A673 (cell line): ENCODE data around the gene PARVB. TPM values are rescaled to one million over a fixed set of nuclear protein-coding genes. Genes with fewer than 3 reads are reported as not detected.

Experiments
- BruUV-seq: library from RNA; stranded (reverse); fragments of 400-500 nt; replicated peaks from 2 replicates; lab custom pipeline; 2021; lab: Mats Ljungman, UMichigan
- CTCF ChIA-PET: fragments of 300-600 bp; sonication (Branson Sonifier 250); formaldehyde crosslinking; loops from one replicate; lab custom pipeline; 2022; ENCODE audit warnings: antibody characterized with exemption; lab: Charles Lee
- POLR2A ChIA-PET: fragments of 300-600 bp; sonication (Branson Sonifier 250); formaldehyde crosslinking; loops from one replicate; lab custom pipeline; 2022; ENCODE audit warnings: antibody characterized with exemption; ENCODE audit not compliant: low non-redundant PET; lab: Charles Lee
- DNase-seq: peaks from one replicate; pipeline ENCODE4 v3.0.0-alpha.2; 2015; ENCODE audit warnings: low spot score
- H3K27ac ChIP-seq: fragments of 200-600 bp; sonication (generic); 2 replicates; pipeline ENCODE4 v1.5.1; 2016; ENCODE audit warnings: mixed run types, low read depth, mild to moderate bottlenecking, mixed read lengths, antibody characterized with exemption, low read length; ENCODE audit not compliant: poor library complexity, severe bottlenecking
- H3K27me3 ChIP-seq: fragments of 200-600 bp; sonication (generic); replicated peaks from 2 replicates; pipeline ENCODE4 v1.6.1; 2017; ENCODE audit warnings: mixed run types, low read depth, mild to moderate bottlenecking, mixed read lengths, antibody characterized with exemption, low read length; ENCODE audit not compliant: insufficient read depth, poor library complexity
- H3K36me3 ChIP-seq: fragments of 200-600 bp; sonication (generic); 2 replicates; pipeline ENCODE4 v1.6.1; 2016; ENCODE audit warnings: mixed run types, mild to moderate bottlenecking, mixed read lengths, antibody characterized with exemption, low read length; ENCODE audit not compliant: insufficient read depth, poor library complexity, severe bottlenecking
- H3K4me1 ChIP-seq: fragments of 200-600 bp; sonication (generic); 2 replicates; pipeline ENCODE4 v1.6.1; 2017; ENCODE audit warnings: mixed run types, mild to moderate bottlenecking, mixed read lengths, antibody characterized with exemption, low read length; ENCODE audit not compliant: insufficient read depth, poor library complexity, severe bottlenecking
- H3K4me3 ChIP-seq: fragments of 200-600 bp; sonication (generic); 2 replicates; pipeline ENCODE4 v1.5.1; 2016; ENCODE audit warnings: low read depth, mixed run types, mild to moderate bottlenecking, mixed read lengths, low read length; ENCODE audit not compliant: poor library complexity, severe bottlenecking
- H3K9me3 ChIP-seq: fragments of 200-600 bp; sonication (generic); 2 replicates; pipeline ENCODE4 v1.6.1; 2016; ENCODE audit warnings: mixed run types, low read depth, mild to moderate bottlenecking, mixed read lengths, antibody characterized with exemption, low read length; ENCODE audit not compliant: poor library complexity, severe bottlenecking
- EZH2 ChIP-seq: fragments of 200-600 bp; sonication (generic); IDR thresholded peaks from 2 replicates; pipeline ENCODE4 v1.6.1; 2017; ENCODE audit warnings: borderline replicate concordance, low read depth, mild to moderate bottlenecking, mixed read lengths, antibody characterized with exemption, low read length; ENCODE audit not compliant: poor library complexity, severe bottlenecking
- intact Hi-C: fragments of 100-400 bp; cut with micrococcal nuclease; formaldehyde crosslinking; loops from one replicate; pipeline ENCODE4 v1.10.0; 2022; ENCODE audit not compliant: unreplicated experiment
- total RNA-seq: library from RNA; stranded (reverse); gene quantifications from 2 replicates; pipeline ENCODE4 v1.2.3, GENCODE V29; 2021
- TF ChIP-seq, protein P1 (sequence below): fragments of 300-800, 200-600 bp; sonication (generic); conservative IDR thresholded peaks from 2 replicates; pipeline ENCODE4 v1.5.1; 2017; ENCODE audit warnings: low read depth, mild to moderate bottlenecking, antibody characterized with exemption, low read length, moderate library complexity, mixed read lengths

The PARVB gene
- total RNA-seq, 1 experiment from 2014 or later = 18.3 TPM

GRCh38 chr22:44130076-44130711, 106.1 kb downstream of the PARVB start:
- Histone ChIP-seq H3K9me3 (peaks cover 13% of the 10 kb centered on the region), H3K27ac (no peak overlapping the region), H3K36me3 (no peaks in the 10 kb centered on the region), H3K27me3 (no peaks in the 10 kb centered on the region), H3K4me3 (no peak overlapping the region), H3K4me1 (no peaks in the 10 kb centered on the region)
- intact Hi-C loops = no loop called here
- ChIA-PET POLR2A (no interaction called here), CTCF (no interaction called here)
- no peak for TF ChIP-seq EZH2
- TF ChIP-seq, protein P1, sequence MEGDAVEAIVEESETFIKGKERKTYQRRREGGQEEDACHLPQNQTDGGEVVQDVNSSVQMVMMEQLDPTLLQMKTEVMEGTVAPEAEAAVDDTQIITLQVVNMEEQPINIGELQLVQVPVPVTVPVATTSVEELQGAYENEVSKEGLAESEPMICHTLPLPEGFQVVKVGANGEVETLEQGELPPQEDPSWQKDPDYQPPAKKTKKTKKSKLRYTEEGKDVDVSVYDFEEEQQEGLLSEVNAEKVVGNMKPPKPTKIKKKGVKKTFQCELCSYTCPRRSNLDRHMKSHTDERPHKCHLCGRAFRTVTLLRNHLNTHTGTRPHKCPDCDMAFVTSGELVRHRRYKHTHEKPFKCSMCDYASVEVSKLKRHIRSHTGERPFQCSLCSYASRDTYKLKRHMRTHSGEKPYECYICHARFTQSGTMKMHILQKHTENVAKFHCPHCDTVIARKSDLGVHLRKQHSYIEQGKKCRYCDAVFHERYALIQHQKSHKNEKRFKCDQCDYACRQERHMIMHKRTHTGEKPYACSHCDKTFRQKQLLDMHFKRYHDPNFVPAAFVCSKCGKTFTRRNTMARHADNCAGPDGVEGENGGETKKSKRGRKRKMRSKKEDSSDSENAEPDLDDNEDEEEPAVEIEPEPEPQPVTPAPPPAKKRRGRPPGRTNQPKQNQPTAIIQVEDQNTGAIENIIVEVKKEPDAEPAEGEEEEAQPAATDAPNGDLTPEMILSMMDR = no peak
- DNase-seq = no peak
- no TSS peak for BruUV-seq

DNA sequence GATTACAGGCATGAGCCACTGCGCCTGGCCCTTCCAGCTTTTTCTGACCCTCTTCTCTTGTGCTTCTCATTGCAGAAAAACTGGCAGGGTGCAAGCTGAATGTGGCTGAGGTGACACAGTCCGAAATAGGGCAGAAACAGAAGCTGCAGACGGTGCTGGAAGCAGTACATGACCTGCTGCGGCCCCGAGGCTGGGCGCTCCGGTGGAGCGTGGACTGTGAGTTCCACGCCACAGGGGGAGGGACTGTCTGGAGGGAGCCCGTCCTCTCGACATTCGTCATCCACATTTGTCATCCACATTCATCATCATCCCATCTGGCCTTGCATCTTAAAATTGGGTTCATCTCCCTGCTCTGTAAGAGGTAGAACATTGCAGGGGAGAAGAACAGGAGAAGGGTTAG, 107.3 kb downstream of the PARVB start:
- ChIA-PET POLR2A (no interaction called here), CTCF (interaction anchor here (0.7 kb wide), 1 partner anchor 50 kb away, joined by 3 read pairs; no protein-coding TSS in a partner anchor)
- Histone ChIP-seq H3K27ac (no peak overlapping the region), H3K27me3 (no peaks in the 10 kb centered on the region), H3K36me3 (no peaks in the 10 kb centered on the region), H3K9me3 (peaks cover 10% of the 10 kb centered on the region), H3K4me1 (no peaks in the 10 kb centered on the region), H3K4me3 (no peak overlapping the region)
- no peak for DNase-seq
- intact Hi-C loops = no loop called here
- no peak for TF ChIP-seq EZH2
- TF ChIP-seq, protein P1 = no peak
- BruUV-seq = no TSS peak

- no peak overlapping the region for H3K4me3 ChIP-seq
- TF ChIP-seq, protein P1 = no peak
- TF ChIP-seq EZH2 = no peak
- intact Hi-C loops = no loop called here
- H3K9me3 ChIP-seq = peaks cover 9% of the 10 kb centered on the region
- H3K4me1 ChIP-seq = no peaks in the 10 kb centered on the region
- DNase-seq = no peak
- H3K27me3 ChIP-seq = no peaks in the 10 kb centered on the region
- no peaks in the 10 kb centered on the region for H3K36me3 ChIP-seq
- CTCF ChIA-PET = no interaction called here
- POLR2A ChIA-PET = no interaction called here
- H3K27ac ChIP-seq = no peak overlapping the region
- BruUV-seq = no TSS peak
Observed at GRCh38 chr22:44131989-44132685, 108.0 kb downstream of the PARVB start.
